ENCODE measurements around the gene DCDC1.

Gene DCDC1

GRCh38 chr11:30826911-30827310 is 542.6 kb downstream of the DCDC1 start:
- FAIRE-seq: no peak

GRCh38 chr11:30825723-30826122 is 543.8 kb downstream of the DCDC1 start:
- FAIRE-seq: no peak

- no peak for FAIRE-seq
These were observed 546.4 kb downstream of the DCDC1 start for GRCh38 chr11:30823119-30823518.

GRCh38 chr11:30821438-30821965 is 548.0 kb downstream of the DCDC1 start:
- no peak for FAIRE-seq

- FAIRE-seq: no peak
These were observed 550.8 kb downstream of the DCDC1 start for GRCh38 chr11:30818721-30819120.

GRCh38 chr11:30816959-30817880 is 552.3 kb downstream of the DCDC1 start:
- FAIRE-seq: no peak

- no peak for FAIRE-seq
These were observed 553.9 kb downstream of the DCDC1 start for GRCh38 chr11:30815619-30816018.

- no peak for FAIRE-seq
These were observed 554.8 kb downstream of the DCDC1 start for GRCh38 chr11:30814737-30815136.

Data from colon (tissue), 2 donors.